RWPE1 (cell line): ENCODE results near the gene CIDEB.

Source experiments
- CTCF ChIA-PET: fragments of 350-600 bp; sonication (Branson Sonifier 250); formaldehyde crosslinking; extraction: SDS; loops from one replicate; lab custom pipeline; 2021; lab: Yijun Ruan, JAX
- POLR2A ChIA-PET: fragments of 400-600 bp; formaldehyde crosslinking; extraction: SDS; loops from one replicate; lab custom pipeline; 2020; ENCODE audit warnings: antibody characterized with exemption; ENCODE audit not compliant: low non-redundant PET; lab: Yijun Ruan, JAX
- DNase-seq: peaks from one replicate; pipeline ENCODE4 v3.0.0; 2012; ENCODE audit warnings: low spot score
- H3K27ac ChIP-seq: fragments of 450-650 bp; 2 replicates; pipeline ENCODE4 v1.5.1; 2017
- TF ChIP-seq, protein P1 (sequence below): fragments of 450-650 bp; conservative IDR thresholded peaks from 2 replicates; pipeline ENCODE4 v1.5.1; 2017; ENCODE audit warnings: low read depth, mild to moderate bottlenecking

CIDEB gene

DNA sequence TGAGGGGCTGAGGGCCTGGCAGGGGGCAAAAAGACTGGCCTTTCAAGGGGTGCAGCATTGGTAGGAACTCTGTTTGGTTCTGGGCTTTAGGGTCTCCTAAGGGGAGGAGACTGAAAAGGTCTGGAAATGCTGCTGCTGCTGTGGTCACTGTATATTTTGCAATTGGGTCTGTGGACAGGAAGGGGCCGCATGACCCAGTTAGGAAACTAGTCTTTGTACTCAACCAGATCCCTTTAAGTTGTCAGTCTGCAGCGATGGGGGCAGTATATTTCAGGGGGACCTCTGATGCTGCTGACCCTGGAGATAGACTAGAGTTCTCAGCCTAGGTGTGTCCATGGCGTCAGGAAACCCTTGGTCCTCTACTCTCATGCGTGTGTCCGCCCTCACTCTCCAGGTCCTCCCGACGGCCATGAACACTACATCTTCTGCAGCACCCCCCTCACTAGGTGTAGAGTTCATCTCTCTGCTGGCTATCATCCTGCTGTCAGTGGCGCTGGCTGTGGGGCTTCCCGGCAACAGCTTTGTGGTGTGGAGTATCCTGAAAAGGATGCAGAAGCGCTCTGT, 7.5 kb upstream of the CIDEB start:
- H3K27ac ChIP-seq = peak overlapping the region; percentile 98
- TF ChIP-seq, protein P1, sequence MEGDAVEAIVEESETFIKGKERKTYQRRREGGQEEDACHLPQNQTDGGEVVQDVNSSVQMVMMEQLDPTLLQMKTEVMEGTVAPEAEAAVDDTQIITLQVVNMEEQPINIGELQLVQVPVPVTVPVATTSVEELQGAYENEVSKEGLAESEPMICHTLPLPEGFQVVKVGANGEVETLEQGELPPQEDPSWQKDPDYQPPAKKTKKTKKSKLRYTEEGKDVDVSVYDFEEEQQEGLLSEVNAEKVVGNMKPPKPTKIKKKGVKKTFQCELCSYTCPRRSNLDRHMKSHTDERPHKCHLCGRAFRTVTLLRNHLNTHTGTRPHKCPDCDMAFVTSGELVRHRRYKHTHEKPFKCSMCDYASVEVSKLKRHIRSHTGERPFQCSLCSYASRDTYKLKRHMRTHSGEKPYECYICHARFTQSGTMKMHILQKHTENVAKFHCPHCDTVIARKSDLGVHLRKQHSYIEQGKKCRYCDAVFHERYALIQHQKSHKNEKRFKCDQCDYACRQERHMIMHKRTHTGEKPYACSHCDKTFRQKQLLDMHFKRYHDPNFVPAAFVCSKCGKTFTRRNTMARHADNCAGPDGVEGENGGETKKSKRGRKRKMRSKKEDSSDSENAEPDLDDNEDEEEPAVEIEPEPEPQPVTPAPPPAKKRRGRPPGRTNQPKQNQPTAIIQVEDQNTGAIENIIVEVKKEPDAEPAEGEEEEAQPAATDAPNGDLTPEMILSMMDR = no peak
- ChIA-PET POLR2A (no interaction called here), CTCF (no interaction called here)
- DNase-seq = no peak

DNA sequence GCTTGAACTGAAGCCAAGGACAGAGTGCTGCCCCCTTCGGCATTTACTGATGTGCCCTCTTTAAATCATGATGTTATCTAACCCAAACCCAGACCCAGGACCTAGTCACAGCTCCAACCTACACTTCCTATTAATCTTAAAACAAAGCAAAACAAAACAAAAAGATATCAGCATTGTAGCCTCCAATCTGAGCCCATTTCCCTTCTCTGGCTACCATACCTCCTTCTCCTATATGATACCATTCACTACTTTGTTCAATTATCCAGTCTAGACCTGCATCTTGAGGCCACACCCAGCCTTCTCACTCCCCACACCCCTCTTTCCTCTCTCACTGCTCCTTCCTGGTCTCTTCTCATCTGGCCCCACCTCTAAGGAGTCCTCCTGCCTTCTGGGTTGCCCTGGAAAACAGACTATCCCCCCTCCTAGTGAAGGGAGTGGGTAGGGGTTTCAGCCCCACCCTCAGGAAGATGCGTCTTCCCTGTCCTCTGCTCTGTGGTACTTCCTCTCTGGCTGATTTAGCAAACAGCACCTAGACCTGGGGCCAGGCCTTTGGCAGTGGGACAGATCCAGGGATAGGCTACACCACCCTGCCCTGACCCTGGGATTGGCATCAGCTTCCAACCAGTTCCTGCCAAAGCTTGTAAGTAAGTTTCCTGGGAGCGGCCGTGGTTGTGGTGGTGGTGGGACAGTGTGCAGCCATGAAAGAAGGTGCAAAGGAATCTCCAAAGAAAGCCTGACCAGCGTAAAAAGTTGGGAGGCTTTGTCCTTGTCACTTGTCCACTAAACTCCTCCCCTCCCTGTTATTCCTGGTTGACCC, 6.8 kb upstream of the CIDEB start:
- H3K27ac ChIP-seq = peak overlapping the region; percentile 98
- ChIA-PET CTCF (interaction anchor here (0.6 to 1.2 kb wide), 2 partner anchors 23 to 67 kb away, joined by 3 read pairs; no protein-coding TSS in a partner anchor), POLR2A (no interaction called here)
- DNase-seq = no peak
- TF ChIP-seq, protein P1 = no peak

DNA sequence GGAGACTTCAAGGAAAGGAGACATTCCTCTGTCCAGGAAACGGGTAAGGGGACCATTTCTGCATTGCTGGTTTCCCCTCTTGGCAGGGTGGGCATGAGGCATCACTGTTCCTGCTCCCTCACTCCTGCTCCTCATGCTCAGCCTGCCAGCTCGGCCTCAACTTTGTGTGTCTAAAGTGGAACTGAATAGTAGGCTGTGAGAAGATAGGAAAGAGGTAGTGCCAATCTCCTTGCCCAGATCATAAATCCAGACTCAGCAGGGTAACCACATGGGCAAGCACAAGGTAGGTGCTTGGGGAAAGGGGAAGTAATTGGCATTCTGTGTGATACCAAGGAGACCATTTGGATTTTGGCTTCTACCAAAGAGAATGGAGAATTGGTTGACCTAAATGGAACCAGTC, 6.1 kb upstream of the CIDEB start:
- no peak for DNase-seq
- ChIA-PET CTCF (interaction anchor here (1.2 kb wide), 1 partner anchor 23 kb away, joined by 3 read pairs; no protein-coding TSS in a partner anchor), POLR2A (no interaction called here)
- peak overlapping the region; percentile 98 for H3K27ac ChIP-seq
- TF ChIP-seq, protein P1 = no peak

DNA sequence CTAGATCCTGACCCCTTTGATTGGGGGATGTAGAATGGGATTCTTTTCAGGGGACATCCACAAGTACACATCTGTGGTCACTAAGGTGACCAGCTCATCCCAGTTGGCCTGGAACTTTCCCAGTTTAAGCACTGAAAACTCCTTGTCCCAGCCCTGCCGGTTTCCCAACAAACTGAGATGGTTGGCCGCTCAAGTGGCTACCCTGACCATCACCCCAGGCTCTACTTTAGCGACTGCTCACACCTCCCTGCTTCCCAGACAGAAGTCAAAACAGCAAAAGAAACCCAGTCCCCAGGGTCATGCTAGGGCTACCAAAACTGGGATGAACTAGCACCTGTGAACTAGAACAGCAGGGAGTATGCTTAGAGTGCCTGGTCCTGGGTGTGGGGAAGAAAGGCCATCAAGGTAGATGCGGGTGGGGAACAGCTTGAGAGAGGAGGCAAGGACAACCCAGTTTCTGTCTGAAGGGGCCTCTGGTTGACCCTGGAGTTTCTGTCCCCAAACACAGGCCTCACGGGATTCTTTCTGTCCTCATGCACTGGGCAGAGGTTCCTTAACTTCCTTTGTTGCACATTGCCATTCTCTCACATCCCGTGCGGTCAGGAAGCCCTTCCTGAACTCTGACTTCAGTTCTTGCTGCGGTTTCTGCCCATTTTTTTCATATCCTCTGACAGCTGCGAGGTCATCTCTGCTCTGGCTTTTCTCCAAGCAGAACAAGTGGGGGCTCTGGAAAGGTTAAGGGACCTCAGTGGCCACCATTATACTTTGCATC, 5.1 kb upstream of the CIDEB start:
- CTCF ChIA-PET = interaction anchor here (1.2 to 1.7 kb wide), 2 partner anchors 24 to 123 kb away, joined by 3 to 4 read pairs; no protein-coding TSS in a partner anchor
- peak overlapping the region; percentile 98 for H3K27ac ChIP-seq
- TF ChIP-seq, protein P1 = no peak
- no peak for DNase-seq
- POLR2A ChIA-PET = no interaction called here

DNA sequence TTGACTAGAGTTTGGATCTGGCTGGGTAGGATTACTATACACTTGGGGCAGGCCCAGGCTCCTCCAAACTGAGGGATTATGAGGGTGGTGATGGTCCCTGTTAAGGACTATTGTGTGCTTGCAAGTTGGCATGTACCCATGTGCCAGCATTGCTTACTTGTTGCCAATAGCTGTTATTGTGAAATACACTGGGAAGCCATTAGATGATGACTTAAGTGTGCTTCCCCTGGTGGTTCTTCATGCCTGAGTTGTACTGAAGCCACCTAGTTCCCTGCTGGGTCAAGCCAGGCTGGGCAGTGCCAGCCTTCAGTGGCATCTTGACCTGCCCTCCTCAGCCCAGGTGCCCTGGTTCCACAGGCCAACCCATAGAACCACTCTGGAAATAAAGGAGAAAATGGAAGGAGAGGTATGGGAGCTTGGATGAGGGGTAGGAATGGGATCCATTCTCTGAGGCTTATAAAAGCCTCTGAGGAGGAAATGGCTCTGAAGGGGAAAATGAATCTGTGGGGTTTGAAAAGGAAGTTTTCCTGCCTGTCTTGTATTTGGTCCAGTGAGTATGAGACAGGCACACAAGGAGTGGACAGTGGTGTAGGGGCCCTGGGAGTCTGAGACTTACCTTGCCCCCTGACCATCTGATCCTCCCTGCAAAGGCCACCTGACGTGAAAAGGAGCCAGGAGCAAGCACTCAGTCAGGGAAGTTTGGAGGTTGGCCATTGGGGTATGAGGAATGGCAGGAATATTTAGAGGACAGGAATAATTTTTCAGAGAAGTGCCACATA, 4.2 kb upstream of the CIDEB start:
- peak overlapping the region; percentile 98 for H3K27ac ChIP-seq
- POLR2A ChIA-PET = no interaction called here
- TF ChIP-seq, protein P1 = no peak
- no peak for DNase-seq
- CTCF ChIA-PET = interaction anchor here (1.0 to 1.7 kb wide), 2 partner anchors 48 to 124 kb away, joined by 3 to 4 read pairs; no protein-coding TSS in a partner anchor
